ENCODE data around the gene POU6F2. TPM values are rescaled to one million over a fixed set of nuclear protein-coding genes. Genes with fewer than 3 reads are reported as not detected.

POU6F2 gene
- total and polyA plus RNA-seq, 2 experiments from 2014 or later: 7.2 to 7.3 TPM

DNA sequence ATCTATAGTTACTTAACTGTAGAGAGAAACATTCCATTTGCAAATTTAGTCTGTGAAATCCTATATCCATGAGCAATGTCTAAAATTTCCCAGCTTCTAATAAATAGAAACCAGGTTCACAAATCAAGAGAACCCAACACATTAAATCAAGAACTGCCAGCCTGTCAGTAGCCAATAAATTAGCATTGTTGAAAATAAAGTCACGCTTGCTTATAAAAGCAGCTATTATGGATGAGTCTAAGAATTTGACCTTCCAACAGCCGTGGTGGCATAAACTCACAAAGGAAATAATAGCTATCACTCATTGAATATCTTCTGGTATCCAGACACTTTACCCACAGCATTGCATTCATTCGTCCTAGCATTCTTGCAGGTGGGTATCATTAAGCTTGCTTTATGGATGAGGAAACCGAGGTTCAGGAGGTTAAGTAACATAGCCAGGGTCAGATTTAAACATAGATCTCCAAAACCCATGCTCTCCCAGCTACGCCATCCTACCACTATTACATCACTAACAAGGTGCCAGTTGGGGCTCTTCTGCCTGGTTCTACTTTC is 328.4 kb downstream of the POU6F2 start:
- Histone ChIP-seq H3K79me2 (replicated peaks; ENCODE audit: insufficient read depth) (no peaks in the 10 kb centered on the region), H3K36me3 (ENCODE audit: insufficient read depth) (no peaks in the 10 kb centered on the region), H4K20me1 (replicated peaks; ENCODE audit: insufficient read depth) (no peaks in the 10 kb centered on the region), H3F3A (replicated peaks; ENCODE audit: low read depth) (no peaks in the 10 kb centered on the region), H3K4me1 (ENCODE audit: insufficient read depth) (peaks cover 7% of the 10 kb centered on the region), H3K4me2 (no peak overlapping the region), H3K27ac (ENCODE audit: low read depth) (no peak overlapping the region), H3K4me3 (no peak overlapping the region), H2AFZ (no peak overlapping the region), H3K9me2 (ENCODE audit: insufficient read depth) (0 out of 2 replicates have a peak, but pooled peaks cover 5% of the 10 kb centered on the region), H3K27me3 (ENCODE audit: insufficient read depth) (no peaks in the 10 kb centered on the region)
- peaks cover 13% of the 10 kb centered on the region for H3K4me1 Mint-ChIP-seq
- DNase-seq (ENCODE audit: low spot score): no peak
- ATAC-seq: no peak
- no peaks in the 10 kb centered on the region for H3K36me3 Mint-ChIP-seq (ENCODE audit: low read depth)
- no peak for TF ChIP-seq POLR2AphosphoS5 (IDR thresholded peaks at IDR 0.05; ENCODE audit: low read depth)
- no peak for TF ChIP-seq EZH2phosphoT487 (IDR thresholded peaks at IDR 0.05; ENCODE audit: unreplicated experiment)
- TF ChIP-seq ZNF331 (CRISPR knock-in tag; IDR thresholded peaks at IDR 0.05; ENCODE audit: low read depth): no peak
- TF ChIP-seq, protein P1, sequence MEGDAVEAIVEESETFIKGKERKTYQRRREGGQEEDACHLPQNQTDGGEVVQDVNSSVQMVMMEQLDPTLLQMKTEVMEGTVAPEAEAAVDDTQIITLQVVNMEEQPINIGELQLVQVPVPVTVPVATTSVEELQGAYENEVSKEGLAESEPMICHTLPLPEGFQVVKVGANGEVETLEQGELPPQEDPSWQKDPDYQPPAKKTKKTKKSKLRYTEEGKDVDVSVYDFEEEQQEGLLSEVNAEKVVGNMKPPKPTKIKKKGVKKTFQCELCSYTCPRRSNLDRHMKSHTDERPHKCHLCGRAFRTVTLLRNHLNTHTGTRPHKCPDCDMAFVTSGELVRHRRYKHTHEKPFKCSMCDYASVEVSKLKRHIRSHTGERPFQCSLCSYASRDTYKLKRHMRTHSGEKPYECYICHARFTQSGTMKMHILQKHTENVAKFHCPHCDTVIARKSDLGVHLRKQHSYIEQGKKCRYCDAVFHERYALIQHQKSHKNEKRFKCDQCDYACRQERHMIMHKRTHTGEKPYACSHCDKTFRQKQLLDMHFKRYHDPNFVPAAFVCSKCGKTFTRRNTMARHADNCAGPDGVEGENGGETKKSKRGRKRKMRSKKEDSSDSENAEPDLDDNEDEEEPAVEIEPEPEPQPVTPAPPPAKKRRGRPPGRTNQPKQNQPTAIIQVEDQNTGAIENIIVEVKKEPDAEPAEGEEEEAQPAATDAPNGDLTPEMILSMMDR (conservative IDR thresholded peaks at IDR 0.05; ENCODE audit: low read depth in 2 of 2): no peak
- TF ChIP-seq, protein P2, sequence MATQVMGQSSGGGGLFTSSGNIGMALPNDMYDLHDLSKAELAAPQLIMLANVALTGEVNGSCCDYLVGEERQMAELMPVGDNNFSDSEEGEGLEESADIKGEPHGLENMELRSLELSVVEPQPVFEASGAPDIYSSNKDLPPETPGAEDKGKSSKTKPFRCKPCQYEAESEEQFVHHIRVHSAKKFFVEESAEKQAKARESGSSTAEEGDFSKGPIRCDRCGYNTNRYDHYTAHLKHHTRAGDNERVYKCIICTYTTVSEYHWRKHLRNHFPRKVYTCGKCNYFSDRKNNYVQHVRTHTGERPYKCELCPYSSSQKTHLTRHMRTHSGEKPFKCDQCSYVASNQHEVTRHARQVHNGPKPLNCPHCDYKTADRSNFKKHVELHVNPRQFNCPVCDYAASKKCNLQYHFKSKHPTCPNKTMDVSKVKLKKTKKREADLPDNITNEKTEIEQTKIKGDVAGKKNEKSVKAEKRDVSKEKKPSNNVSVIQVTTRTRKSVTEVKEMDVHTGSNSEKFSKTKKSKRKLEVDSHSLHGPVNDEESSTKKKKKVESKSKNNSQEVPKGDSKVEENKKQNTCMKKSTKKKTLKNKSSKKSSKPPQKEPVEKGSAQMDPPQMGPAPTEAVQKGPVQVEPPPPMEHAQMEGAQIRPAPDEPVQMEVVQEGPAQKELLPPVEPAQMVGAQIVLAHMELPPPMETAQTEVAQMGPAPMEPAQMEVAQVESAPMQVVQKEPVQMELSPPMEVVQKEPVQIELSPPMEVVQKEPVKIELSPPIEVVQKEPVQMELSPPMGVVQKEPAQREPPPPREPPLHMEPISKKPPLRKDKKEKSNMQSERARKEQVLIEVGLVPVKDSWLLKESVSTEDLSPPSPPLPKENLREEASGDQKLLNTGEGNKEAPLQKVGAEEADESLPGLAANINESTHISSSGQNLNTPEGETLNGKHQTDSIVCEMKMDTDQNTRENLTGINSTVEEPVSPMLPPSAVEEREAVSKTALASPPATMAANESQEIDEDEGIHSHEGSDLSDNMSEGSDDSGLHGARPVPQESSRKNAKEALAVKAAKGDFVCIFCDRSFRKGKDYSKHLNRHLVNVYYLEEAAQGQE (IDR thresholded peaks at IDR 0.05; ENCODE audit: unreplicated experiment): no peak
- no peak for TF ChIP-seq CREB1 (CRISPR knock-in tag; IDR thresholded peaks at IDR 0.05; ENCODE audit: low read depth)
- TF ChIP-seq EZH2 (IDR thresholded peaks at IDR 0.05; ENCODE audit: low read depth, unreplicated experiment): no peak
- no peak for TF ChIP-seq ZNF114 (CRISPR knock-in tag; IDR thresholded peaks at IDR 0.05)
- TF ChIP-seq, protein P3, sequence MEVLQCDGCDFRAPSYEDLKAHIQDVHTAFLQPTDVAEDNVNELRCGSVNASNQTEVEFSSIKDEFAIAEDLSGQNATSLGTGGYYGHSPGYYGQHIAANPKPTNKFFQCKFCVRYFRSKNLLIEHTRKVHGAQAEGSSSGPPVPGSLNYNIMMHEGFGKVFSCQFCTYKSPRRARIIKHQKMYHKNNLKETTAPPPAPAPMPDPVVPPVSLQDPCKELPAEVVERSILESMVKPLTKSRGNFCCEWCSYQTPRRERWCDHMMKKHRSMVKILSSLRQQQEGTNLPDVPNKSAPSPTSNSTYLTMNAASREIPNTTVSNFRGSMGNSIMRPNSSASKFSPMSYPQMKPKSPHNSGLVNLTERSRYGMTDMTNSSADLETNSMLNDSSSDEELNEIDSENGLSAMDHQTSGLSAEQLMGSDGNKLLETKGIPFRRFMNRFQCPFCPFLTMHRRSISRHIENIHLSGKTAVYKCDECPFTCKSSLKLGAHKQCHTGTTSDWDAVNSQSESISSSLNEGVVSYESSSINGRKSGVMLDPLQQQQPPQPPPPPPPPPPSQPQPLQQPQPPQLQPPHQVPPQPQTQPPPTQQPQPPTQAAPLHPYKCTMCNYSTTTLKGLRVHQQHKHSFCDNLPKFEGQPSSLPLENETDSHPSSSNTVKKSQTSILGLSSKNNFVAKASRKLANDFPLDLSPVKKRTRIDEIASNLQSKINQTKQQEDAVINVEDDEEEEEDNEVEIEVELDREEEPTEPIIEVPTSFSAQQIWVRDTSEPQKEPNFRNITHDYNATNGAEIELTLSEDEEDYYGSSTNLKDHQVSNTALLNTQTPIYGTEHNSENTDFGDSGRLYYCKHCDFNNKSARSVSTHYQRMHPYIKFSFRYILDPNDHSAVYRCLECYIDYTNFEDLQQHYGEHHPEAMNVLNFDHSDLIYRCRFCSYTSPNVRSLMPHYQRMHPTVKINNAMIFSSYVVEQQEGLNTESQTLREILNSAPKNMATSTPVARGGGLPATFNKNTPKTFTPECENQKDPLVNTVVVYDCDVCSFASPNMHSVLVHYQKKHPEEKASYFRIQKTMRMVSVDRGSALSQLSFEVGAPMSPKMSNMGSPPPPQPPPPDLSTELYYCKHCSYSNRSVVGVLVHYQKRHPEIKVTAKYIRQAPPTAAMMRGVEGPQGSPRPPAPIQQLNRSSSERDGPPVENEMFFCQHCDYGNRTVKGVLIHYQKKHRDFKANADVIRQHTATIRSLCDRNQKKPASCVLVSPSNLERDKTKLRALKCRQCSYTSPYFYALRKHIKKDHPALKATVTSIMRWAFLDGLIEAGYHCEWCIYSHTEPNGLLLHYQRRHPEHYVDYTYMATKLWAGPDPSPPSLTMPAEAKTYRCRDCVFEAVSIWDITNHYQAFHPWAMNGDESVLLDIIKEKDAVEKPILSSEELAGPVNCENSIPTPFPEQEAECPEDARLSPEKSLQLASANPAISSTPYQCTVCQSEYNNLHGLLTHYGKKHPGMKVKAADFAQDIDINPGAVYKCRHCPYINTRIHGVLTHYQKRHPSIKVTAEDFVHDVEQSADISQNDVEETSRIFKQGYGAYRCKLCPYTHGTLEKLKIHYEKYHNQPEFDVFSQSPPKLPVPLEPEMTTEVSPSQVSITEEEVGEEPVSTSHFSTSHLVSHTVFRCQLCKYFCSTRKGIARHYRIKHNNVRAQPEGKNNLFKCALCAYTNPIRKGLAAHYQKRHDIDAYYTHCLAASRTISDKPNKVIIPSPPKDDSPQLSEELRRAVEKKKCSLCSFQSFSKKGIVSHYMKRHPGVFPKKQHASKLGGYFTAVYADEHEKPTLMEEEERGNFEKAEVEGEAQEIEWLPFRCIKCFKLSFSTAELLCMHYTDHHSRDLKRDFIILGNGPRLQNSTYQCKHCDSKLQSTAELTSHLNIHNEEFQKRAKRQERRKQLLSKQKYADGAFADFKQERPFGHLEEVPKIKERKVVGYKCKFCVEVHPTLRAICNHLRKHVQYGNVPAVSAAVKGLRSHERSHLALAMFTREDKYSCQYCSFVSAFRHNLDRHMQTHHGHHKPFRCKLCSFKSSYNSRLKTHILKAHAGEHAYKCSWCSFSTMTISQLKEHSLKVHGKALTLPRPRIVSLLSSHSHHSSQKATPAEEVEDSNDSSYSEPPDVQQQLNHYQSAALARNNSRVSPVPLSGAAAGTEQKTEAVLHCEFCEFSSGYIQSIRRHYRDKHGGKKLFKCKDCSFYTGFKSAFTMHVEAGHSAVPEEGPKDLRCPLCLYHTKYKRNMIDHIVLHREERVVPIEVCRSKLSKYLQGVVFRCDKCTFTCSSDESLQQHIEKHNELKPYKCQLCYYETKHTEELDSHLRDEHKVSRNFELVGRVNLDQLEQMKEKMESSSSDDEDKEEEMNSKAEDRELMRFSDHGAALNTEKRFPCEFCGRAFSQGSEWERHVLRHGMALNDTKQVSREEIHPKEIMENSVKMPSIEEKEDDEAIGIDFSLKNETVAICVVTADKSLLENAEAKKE (CRISPR knock-in tag; IDR thresholded peaks at IDR 0.05): no peak
- no peak for TF ChIP-seq NANOG (IDR thresholded peaks at IDR 0.05; ENCODE audit: borderline replicate concordance)
- no peak for TF ChIP-seq JUNB (IDR thresholded peaks at IDR 0.05; ENCODE audit: unreplicated experiment)
- H3K27ac Mint-ChIP-seq: no peak overlapping the region
- no peaks in the 10 kb centered on the region for H3K9me3 Mint-ChIP-seq
- no peaks in the 10 kb centered on the region for H3K27me3 Mint-ChIP-seq (ENCODE audit: insufficient read depth, low read depth, poor library complexity)
- H3K4me3 Mint-ChIP-seq: no peak overlapping the region

Measured in GM23338 (cell line).